GM18873 (cell line): ENCODE measurements around the gene ACRV1.
"Not testable (repeated sequence)": the region's sequence is repeated elsewhere in the genome, so short reads cannot be mapped to it uniquely, and the experiment has no call there.

Experiments
- ATAC-seq: cut with Tn5 transposase; IDR thresholded peaks from one replicate; pipeline ENCODE4 v1.9.1; 2021; ENCODE audit warnings: mild to moderate bottlenecking, moderate library complexity, moderate number of reproducible peaks; ENCODE audit not compliant: unreplicated experiment, low FRiP score

The ACRV1 gene, protein sequence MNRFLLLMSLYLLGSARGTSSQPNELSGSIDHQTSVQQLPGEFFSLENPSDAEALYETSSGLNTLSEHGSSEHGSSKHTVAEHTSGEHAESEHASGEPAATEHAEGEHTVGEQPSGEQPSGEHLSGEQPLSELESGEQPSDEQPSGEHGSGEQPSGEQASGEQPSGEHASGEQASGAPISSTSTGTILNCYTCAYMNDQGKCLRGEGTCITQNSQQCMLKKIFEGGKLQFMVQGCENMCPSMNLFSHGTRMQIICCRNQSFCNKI

DNA sequence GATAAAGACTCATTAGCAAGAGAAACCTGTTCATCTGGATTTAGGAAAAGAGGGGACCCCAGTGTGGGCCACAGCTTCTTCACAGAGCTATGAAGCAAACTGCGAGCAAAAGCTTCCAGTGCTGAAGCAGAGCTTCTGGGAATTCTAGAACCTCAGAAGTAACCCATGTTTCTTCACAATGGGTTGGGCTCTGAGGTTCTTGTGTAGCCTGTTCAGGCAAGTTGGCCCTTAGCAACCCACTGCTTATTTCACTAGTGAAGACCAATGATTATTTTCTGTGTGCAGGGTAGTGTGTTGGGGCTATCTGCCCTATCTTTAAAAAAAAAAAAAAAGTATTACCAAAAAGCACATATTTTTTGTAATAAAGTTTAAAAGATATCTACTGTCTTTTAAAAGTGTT is at the start of gene ACRV1:
Gene ACRV1, minus strand, starts transcription at position 101 of the 400 bp plus-strand sequence. Its CDS starts 67 bp downstream, at position 34.
- no peak for ATAC-seq

DNA sequence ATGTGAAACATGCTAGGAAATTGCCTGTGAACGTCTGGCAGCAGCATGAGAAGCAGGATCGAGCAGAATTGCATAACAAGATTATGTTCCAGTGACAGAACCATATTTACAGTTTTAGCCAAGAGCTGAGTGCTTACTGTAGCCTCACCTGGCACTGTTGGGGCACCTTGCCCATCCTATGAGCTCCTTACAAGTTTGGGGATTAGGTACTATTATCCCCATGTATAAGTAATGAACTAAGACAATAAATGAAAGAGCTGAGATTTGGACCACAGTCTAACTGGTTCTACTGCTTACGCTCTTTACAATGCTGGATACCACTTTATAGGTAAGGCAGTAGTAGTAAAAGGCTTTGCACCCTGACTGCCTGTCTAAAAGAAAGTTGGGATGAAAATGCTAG is 48.3 kb upstream of the ACRV1 start:
- no peak for ATAC-seq

DNA sequence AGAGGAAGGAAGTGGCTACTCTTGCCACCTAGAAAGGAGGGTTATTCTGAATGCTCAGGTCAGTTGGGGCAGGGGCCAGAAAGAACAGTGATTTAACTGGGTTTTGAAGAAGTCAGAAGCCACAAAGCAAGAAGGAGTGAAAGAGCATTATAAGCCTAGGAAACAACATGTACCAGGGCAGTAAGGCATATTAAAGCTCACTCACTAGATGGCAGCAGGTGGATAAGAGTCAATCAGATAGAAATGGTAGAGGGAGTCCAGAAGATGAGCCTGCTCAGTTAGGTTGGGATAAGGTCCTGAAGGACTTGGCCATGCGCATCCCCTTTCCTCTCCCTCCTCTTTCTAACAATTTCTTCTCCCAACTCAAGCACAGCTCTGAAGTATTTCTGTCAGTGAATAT is 43.5 kb upstream of the ACRV1 start:
- no peak for ATAC-seq

DNA sequence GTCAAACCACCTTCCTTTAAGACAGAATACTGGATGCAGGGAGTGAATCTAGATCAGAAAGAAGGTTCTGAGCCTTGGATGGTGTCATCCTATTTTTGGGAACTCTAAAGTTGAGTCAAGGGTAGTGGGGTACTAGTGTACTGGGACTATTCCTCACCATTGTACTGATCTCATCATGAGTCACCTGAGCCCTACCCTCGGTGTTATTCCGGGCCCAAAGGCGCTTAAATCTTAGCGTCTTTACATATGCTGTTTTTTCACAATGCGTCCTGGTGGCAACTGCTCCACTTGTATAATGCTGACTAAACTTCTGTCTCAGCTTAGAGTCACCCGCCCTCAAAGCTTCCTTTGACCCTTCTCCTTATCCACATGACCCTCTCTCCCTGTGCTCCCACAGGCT is 40.1 kb upstream of the ACRV1 start:
- no peak for ATAC-seq

DNA sequence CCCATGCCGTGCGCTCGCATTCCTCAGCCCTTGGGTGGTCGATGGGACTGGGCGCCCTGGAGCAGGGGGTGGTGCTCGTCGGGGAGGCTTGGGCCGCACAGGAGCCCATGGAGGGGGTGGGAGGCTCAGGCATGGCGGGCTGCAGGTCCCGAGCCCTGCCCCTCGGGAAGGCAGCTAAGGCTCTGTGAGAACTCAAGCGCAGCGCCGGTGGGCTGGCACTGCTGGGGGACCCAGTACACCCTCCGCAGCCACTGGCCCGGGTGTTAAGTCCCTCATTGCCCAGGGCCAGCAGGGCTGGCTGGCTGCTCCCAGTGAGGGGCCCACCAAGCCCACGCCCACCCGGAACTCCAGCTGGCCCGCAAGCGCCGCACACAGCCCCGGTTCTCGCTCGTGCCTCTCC is 24.0 kb upstream of the ACRV1 start:
- ATAC-seq: not testable (repeated sequence)

DNA sequence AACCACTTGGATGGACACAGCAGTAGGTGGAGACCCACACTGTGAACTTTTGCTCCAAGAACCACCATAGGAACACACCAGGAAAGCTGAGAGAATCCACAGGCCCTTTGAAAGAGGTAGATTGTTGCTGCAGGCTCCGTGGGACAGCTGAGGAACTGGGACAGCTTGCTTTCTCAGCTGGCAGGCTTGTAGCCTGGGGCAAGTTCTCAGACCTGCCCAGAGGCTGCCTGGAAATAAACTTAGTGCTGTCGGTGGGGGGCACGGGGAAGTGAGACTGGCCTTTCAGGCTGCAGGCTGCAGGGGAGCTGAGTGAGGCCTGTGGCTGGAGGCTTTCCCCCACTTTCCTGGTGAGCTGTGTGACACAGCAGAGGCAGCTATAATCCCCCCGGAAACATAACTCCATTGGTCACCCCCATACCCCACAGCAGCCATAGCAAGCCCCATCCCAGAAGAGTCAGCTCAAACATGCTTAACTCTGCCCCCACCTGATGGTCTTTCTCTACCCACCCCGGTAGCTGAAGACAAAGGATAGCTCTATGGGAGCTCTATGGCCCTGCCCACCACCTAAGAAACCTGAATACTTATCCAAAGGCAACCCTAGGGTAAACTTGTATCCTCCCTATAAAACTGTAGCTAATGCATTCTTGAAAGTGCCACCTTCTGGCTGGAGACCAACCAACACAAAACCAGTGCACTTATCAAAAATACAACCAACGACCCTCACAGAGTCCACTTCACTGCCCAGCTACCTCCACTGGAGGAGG is 21.4 kb upstream of the ACRV1 start:
- ATAC-seq: no peak

DNA sequence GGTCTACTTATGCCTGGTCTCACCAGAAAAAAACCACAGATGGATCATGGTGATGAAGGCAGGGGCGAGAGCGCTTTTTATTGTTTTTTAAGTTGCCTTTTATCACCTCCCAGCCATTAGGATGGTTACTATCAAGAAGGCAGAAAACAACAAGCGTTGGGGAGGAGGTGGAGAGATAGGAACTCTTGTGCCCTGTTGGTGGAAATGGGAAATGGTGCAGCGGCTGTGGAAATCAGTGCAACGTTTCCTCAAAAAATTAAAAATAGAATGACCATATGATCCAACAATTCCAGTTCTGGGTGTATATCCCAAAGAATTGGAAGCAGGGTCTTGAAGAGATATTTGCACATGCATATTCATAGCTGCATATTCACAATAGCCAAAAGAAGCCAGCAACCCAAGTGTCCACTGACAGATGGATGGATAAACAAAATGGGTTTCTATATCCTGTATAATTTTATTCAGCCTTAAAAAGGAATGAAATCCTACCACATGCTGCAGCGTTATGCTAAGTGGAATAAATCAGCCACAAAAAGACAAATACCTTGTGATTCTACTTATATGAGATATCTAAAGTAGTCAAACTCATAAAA is 20.5 kb upstream of the ACRV1 start:
- ATAC-seq: no peak

DNA sequence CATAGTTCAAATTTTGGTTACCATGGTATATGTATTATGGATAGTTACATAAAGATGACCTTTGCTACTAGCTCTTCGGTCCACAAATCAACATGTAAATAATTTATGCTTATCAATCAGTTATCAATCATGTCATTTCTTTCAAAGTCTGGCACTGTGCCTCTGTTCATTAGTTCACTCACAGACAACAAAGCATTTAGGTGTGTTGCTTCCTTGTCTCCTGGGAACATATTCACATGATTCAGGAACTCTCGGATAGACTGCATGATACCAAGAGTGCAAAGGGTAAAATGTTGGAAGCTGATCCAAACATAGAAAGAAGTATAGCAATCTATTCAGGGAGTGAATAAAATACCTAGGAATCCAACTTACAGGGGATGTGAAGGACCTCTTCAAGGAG is 14.3 kb upstream of the ACRV1 start:
- ATAC-seq: no peak

DNA sequence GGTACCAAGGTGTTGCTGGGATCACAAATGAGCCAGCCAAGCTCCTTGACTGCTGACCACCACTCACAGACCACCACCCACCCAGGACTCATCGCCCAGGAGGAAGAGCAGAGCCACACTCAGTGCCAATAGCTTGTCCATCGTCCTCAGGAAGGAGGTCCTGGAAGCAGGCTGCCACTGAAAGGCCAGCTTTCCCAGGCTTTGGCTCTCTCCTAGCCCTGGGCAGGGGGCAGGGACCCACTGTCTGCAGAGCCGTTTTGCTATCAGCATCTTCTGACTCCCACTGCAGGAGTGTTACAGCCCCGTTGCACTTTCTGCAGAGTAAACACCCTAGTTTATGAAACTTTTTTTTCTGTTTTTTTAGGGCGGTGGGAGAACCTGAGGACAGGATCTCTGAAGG is 12.2 kb upstream of the ACRV1 start:
- no peak for ATAC-seq

DNA sequence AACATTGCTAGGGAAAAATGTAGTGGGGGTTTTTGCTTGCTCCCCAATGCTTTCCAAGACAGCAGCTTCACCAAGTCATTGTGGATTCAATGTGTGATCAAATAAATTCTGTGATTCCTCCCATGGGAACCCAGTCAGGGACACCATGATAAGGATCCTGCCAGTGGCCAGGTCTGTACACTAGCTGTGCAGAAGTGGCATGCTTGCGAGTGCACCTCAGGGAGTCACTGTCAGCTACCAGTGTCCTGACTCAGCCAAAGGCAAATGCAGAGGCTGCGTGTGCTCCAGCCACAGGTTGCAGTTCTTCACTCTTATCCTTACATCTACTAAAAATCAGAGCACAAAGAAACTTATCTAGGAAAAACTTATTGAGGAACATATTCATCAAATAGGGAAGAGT is 9.4 kb upstream of the ACRV1 start:
- no peak for ATAC-seq

DNA sequence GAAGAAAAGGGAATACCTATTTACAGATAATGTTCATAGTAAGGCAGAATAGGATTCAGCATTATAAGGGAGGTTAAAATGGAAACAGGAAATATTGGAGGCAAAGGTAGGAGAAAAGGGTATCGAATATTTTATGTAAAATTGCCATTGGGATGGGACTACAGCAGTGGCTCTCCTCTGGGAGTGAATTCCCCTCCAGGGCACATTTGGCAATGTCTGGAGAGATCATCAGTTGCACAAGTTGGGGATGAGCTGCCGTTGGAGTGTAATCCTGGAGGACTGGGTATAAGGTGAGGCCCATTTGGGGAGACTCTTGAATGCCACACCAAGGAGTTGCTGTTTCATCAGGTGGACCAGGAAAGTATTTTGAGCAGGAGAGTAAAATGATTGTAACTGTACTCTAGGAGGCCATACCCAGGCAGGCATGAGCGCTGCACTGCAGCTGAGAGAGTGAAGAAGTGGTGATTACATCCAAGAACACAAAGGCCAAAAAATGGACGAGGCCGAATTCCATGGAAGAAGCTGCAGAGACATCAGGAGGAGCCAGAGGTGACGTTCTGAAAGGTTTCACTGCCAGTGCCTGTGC is 8.7 kb upstream of the ACRV1 start:
- ATAC-seq: no peak

DNA sequence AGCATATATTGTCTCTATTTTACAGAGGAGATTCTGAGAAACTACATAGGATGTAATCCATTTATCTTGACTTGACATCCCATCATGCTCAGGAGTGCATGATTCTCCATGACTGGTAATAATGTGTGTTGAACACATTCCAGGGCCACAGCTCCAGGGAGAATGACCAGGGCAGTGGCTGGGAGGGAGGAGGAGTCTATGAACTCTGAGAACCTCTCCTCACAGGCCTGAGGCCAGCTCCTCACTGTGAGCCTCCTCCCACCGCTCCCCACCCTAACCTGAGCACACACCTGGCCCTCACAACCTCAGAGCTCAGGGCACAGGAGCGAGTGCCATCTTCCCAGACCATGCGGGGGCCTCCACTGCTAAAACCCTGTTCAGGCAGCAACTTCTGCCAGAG is 8.0 kb upstream of the ACRV1 start:
- no peak for ATAC-seq

DNA sequence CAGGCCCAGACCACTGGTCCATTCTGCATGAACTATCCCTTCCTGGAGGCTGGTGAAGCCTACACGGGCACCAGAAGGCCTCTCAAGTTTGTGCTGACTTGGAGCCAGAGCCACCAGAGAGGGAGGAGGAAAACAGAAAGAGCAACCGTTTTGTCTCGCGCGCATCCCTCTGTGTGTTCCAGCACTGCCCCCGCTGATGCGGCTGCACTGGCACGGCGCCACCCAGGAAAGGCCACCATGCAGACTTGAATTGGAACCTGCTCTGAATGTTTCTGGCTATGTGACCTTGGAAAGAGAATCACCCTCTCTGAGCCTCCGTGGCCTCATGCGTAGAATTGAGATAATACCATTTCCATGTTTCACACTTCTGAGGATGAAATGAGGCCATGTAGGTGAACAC is 7.4 kb upstream of the ACRV1 start:
- ATAC-seq: no peak

DNA sequence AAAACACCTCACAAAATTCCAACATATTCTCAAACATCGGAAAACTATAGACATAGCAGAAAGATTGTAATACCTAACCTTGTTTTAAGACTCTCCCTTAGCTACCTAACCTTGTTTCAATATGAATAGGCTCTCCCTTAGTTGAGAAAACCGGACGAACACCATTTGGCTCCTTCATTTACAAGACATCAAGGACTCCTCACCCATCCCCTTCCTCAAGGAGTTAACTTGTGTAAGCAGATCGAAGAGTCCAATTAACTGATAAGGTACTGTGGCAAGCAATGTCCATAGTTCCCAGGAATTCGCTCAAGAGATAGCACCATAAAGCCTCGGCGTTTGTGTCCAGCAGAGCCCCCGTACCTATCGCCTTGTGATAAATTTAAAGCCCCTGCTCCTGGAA is 4.6 kb upstream of the ACRV1 start:
- ATAC-seq: no peak

DNA sequence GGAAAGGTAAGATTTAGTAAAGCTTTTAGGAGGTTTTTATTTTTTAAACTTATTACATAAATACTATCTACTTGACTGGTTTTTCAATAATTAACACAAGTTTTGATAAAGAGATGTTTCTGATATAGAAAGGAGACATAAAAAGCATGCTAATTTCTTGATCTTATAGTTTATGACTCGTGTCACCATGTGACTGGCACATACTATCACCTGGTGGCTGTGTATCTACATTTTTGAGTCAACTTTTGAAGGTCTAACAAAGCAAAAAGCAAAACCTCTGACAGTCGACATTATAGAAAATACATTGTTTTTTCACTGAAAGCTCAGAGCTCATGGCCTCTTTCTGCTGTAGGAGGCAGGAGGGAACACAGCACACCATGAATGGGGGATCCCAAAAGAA is 810 bp downstream of the ACRV1 start:
- no peak for ATAC-seq

DNA sequence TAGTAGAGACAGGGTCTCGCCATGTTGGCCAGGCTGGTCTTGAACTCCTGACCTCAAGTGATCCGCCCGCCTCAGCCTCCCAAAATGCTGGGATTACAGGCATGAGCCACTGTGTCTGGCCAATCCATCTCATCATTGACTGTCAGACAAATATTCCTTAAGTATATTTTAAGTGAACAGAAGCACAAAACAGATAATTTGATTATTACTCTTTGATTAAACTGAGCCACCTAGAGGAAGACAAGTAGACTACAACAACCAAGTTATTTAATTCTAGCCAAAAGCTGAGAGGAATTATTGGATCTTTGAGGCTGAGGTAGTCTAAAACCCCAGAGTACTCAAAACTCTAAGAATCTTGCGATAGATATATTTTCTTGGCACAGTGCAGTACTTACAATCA is 1.2 kb downstream of the ACRV1 start:
- ATAC-seq: no peak

DNA sequence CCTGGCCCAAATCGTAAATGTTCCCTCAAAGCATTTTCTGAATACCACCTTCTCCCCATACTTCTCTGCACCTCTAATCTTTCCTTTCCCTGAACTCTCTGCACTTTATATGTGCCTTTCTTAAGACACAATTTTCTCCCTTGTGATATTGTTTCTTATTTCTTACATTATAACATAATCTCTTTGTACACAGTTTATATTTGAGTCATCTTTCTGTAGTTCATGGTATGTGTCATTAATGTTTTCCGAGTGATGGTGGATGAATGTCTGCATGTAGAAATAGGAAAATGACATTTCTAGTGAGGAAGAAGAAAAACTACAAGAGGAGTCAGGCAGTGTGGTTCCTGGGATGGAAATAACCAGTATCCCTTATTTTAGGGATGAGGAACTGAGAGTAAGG is 5.5 kb downstream of the ACRV1 start:
- no peak for ATAC-seq

DNA sequence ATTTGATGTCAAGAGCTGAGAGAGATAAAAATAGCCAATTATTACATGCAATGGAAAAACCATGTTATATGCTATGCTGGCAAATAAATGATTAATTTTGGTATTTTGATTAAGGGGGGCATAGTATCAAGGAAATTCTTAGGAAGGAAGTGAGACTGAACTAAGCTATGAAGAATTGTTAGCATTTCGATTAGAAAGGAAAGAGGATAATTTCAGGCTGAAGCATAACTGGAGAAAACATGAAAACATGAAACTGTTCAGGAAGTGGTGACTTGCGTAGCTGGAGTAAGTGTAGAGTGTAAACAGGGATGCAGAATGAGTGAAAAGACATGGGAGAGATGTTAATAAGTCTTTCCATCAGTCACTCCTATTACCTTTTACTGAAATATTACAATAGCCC is 6.4 kb downstream of the ACRV1 start:
- ATAC-seq: no peak

DNA sequence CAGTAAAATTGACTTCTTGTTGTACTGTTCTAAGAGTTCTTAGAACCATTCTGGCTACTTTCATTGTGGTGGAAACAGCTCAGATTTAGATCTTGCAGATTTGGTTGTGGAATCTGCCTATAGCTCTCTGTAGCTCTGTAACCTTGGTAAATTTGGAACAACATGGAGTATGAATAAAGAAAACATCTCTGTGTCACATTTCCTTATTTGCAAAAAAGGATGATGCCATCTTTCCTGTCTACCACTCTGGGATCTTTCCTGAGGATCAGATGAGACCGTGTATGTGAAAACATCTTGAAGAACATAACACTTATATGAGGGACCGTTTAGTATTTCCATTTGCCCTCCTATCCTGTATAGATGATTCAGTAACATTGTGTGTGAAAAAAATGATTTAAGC is 9.1 kb downstream of the ACRV1 start:
- ATAC-seq: no peak

DNA sequence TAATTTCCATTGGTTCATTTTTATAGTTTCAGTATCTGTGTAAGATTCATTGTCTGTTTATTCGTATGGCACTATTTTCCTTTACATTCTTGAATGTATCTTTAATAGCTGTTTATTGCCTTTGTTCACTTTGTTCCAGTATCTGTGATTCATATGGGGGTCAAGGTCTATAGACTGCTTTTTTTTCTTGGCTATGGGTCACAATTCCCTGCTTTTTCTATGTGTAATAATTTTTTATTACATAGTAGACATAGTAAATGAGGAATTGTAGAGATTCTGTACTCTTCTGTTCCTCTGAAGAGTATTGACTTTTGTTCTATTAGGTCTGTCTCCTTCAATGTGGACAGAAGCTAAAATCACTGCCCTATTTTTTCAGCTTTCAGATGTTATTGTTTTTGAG is 10.5 kb downstream of the ACRV1 start:
- ATAC-seq: no peak

DNA sequence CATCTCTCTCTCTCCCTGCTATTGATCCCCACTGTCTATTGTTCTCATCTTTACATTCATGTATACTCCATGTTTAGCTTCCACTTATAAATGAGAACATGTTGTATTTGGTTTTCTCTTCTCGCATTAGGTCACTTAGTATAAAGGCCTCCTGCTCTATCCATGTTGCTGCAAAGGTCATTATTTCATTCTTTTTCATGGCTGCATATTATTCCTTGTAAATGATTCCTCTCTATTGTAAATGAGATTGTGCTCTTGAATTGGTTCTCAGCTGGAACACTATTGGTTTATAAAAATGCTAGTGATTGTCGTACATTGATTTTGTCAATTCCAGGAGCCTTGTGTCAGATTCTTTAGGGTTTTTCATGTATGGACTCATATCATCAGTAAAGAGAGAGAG is 13.5 kb downstream of the ACRV1 start:
- ATAC-seq: no peak

DNA sequence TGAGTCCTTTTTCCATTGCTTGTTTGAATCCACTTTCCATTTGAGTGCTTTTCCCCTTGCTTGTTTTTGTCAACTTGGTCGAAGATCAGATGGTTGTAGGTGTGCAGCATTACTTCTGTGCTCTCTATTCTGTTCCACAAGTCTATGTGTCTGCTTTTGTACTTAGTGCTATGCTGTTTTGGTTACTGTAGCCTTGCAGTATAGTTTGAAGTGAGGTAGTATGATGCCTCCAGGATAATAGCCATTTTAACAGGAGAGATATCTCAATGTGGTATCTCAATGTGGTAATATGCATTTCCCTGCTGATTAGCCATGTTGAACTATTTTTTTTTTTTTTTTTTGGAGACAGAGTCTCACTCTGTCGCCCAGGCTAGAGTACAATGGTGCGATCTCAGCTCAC is 16.7 kb downstream of the ACRV1 start:
- no peak for ATAC-seq
